Erythroblast (primary cell): ENCODE results near the gene B3GNT7.

Experiments used
- GATA1 ChIP-seq: IDR thresholded peaks from 2 replicates; pipeline ENCODE4 v1.6.1; 2011; ENCODE audit warnings: low read depth, mild to moderate bottlenecking, control low read depth, low read length, moderate library complexity
- POLR2A ChIP-seq: IDR thresholded peaks from 2 replicates; pipeline ENCODE4 v1.6.1; 2011; ENCODE audit warnings: mild to moderate bottlenecking, low read length

DNA sequence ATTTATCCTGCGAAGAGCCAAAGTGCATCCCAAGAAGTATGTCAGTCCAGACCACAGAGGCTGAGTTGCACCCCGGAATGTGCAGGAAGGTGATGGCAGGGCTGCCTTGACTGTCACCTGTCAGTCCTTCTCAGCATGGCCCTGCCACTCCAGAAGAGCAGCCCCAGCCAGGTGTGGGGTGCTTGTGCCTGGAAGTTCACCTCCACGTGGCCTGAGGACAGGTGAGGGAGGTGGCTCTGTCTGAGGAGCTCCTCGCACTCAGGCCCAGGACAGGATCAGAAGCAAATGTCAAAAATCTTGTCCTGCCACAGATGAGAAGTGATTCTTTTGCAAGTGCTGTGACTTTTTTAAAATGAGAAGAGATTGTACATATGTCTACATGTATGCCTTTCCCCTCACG, 31.4 kb upstream of the B3GNT7 start:
- TF ChIP-seq POLR2A, result no peak
- TF ChIP-seq GATA1, result no peak
